VCaP (cell line): ENCODE measurements around the gene SESN1.

Experiments used
- H3K27ac ChIP-seq: fragments of 450-650 bp; 2 replicates; pipeline ENCODE4 v1.5.1; 2017
- TF ChIP-seq, protein P1 (sequence below): fragments of 450-650 bp; conservative IDR thresholded peaks from 2 replicates; pipeline ENCODE4 v1.5.1; 2017; ENCODE audit warnings: mild to moderate bottlenecking, moderate library complexity

The SESN1 gene

DNA sequence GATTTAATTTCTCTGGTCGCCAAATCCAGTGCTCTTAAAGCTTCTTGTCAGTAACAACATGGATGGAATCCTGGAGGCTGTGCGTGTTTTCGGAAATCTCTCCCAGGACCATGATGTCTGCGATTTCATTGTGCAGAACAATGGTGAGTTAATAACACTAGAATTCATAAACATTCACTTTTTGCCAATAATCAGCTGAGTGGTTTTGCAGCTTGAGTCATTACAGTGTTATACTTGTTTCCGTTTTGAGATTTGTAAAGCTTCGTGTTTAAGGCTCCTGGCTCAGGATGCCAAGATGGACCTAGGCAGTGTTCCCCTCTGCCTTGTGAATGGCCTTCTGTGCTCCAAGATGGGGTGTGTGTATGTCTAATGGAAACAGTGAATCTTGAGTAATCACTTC lies 132.7 kb downstream of the SESN1 start:
- no peak overlapping the region for H3K27ac ChIP-seq
- TF ChIP-seq, protein P1, sequence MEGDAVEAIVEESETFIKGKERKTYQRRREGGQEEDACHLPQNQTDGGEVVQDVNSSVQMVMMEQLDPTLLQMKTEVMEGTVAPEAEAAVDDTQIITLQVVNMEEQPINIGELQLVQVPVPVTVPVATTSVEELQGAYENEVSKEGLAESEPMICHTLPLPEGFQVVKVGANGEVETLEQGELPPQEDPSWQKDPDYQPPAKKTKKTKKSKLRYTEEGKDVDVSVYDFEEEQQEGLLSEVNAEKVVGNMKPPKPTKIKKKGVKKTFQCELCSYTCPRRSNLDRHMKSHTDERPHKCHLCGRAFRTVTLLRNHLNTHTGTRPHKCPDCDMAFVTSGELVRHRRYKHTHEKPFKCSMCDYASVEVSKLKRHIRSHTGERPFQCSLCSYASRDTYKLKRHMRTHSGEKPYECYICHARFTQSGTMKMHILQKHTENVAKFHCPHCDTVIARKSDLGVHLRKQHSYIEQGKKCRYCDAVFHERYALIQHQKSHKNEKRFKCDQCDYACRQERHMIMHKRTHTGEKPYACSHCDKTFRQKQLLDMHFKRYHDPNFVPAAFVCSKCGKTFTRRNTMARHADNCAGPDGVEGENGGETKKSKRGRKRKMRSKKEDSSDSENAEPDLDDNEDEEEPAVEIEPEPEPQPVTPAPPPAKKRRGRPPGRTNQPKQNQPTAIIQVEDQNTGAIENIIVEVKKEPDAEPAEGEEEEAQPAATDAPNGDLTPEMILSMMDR, result no peak

DNA sequence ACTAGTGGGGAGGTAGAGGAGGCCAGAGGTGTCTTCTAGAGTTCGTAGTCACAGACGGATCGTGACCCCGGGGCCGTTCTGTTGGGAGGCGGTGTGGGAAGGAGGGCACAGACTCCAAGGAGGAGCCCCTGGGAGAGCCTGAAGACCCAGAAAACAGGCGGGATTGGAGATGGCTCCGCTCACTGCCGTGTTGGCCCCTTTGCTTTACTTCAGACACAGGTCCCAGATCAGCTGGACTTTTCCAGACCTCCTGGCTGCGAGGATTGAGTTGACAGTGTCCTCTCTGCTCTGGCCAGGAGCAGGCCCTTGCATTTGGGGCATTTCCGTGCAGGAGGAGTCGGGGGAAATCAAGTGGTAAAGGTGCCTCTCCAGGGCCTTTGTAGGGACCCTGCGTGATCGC lies 133.6 kb downstream of the SESN1 start:
- H3K27ac ChIP-seq, result no peak overlapping the region
- TF ChIP-seq, protein P1, result no peak

DNA sequence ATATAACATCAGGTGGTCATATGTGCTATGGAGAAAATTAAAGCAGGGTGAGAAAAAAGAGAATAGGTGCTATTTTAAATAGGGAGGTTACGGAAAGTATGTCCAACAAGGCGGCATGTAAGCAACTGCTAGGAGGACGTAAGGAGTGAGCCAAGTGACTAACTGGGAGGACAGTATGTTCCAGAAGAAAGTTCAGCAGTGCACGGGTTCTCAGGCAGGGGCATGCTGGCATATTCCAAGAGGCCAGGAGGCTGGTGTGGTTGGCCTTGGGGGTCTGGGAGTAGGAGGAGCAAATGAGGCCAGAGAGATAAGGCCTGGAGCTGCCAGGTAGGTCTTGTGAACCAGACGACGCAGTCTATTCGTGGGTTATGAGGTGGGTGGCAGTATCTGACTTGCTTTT lies 134.0 kb downstream of the SESN1 start:
- TF ChIP-seq, protein P1, result no peak
- H3K27ac ChIP-seq, result no peak overlapping the region

DNA sequence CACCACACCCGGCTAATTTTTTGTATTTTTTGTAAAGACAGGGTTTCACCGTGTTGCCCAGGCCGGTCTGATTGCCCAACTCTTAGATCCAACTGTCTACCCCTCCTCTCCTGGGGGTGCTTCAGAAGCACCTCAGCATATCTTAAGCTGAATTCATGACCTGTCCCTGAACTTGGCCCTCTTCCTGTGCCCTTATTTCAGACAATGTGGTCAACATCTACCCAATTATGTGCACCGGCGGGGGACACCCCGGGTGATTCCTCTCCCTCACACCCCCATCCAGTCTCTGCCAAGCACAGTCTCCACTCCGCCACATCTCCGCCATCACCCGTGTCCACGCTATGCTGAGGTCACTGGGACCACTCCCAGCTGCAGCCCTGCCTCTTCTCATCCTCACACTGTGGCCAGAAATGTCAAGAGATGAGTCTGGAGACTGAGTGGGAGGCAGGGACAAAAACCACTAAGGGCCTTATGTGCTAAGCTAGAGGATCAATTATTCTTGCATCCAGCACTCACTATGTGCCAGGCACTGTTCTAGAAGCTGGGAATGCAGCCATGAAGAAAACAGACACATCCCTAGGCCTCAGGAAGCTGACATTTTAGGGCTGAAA lies 134.6 kb downstream of the SESN1 start:
- TF ChIP-seq, protein P1, result no peak
- no peak overlapping the region for H3K27ac ChIP-seq

DNA sequence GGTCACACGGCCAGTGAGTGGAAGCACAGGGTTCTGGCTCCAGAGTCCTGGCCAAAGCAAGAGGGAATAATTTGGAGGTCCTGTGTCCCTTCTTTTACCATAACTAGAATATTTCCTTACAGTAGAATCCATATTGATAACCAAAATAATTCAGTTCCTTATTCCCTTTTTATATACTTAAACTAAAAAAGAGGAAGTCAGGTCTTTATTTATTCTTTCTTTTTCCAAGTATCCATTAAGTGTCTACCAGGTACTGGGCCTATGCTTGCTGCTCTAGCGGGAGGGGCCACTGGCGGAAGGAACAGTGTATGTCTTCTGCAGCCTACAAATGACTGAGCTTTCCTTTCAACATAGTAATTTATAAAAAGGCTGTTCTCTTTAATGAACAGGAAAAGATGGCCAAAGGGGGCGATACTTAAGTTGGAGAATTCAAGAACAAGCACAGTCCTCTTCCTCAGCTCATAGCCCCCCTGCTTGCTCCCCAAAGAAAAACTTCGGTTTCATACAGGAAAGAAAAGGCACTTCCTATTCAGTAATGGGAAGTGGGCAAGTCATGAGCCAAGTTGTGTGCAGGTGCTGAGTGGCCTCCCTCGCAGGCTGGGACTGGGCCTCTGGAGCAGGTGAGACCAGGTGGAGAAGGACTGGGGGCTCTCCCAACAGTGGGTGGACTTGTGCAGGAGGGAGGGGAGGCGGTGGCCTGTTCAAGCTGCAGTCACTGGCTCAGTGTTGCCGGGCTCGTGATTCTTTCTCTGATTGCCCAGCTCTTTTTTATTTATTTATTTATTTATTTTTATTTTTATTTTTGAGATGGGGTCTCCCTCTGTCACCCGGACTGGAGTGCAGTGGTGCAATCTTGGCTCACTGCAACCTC lies 135.5 kb downstream of the SESN1 start:
- TF ChIP-seq, protein P1, result no peak
- H3K27ac ChIP-seq, result no peak overlapping the region

DNA sequence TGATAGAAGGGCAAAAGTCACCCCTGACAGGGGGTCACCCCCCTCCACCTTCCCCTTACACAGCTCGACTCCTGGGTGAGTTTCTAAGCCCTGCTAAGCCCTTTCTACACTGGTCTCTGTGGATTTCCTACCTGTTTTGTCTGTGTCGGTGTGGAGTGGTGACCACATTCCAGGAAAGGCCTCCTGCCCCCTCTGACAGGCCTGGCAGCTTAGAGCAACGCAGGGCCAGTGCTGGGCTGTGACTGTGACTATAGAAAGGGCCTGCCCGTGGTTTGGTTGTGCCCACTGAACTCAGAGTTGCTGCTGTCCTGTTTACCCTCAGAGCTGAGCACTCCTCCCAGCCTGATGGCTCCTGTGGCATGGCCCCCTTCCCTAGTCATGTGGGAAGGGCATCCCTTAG lies 137.4 kb downstream of the SESN1 start:
- TF ChIP-seq, protein P1, result no peak
- H3K27ac ChIP-seq, result no peak overlapping the region

DNA sequence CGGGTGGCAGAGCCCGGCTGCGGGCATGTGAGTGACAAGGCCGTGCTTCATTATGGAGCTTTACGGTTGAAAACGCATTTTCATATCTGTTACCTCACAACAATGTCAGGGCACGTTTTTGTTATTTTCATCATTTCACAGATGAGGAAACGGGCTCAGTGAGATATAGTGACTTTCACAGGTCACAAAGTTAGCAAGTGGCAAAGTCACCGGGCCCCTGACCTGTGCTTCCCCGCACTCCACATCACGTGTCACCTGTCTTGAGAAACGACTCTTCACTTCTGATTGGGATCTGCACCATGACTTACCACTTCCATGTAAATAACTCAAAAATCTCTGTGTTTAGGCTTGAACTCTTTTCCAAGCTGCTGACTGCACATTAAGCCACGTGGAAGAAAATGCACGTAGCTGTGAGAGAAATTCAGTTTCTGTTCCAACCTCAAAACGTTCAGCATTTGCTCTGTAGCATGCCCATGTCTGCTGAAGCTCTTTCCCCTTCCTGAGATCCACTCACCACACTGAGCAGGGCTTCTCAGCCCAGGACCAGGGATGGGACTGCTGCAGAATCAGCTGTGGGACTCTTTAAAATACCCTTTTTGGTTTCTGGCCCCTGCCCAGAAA lies 139.2 kb downstream of the SESN1 start:
- no peak overlapping the region for H3K27ac ChIP-seq
- TF ChIP-seq, protein P1, result no peak
